ENCODE measurements around the gene REEP5.

- TF ChIP-seq CTCF (IDR thresholded peaks at IDR 0.05) (no peak), POLR2A (IDR thresholded peaks at IDR 0.05) (no peak), POLR2AphosphoS5 (IDR thresholded peaks at IDR 0.05) (no peak)
Observed at GRCh38 chr5:112902561-112902960, 19.5 kb downstream of the REEP5 start.
